H1 (cell line): ENCODE measurements around the gene FAM111A. TPM values are rescaled to one million over a fixed set of nuclear protein-coding genes. Genes with fewer than 3 reads are reported as not detected.

Experiments used
- CTCF ChIA-PET: fragments of 300-600 bp; sonication (Branson Sonifier 250); formaldehyde crosslinking; loops from one replicate; lab custom pipeline; 2021; ENCODE audit not compliant: partially characterized antibody; lab: Charles Lee
- POLR2A ChIA-PET: fragments of 300-600 bp; sonication (Branson Sonifier 250); formaldehyde crosslinking; loops from one replicate; lab custom pipeline; 2021; ENCODE audit warnings: inconsistent platforms; ENCODE audit not compliant: partially characterized antibody; lab: Charles Lee
- DNase-seq, 2 experiments: peaks; one replicate each; pipeline versions ENCODE4 v3.0.0 to v3.0.0-alpha.2; 2010 to 2022; ENCODE audit warnings: low spot score in 2 of 2, low read depth in 1 of 2, mixed read lengths in 1 of 2
- FAIRE-seq: peaks from 2 replicates; lab custom pipeline; 2011; peaks lifted over from hg19 to GRCh38; lab: Jason Lieb, UNC
- H2AFZ ChIP-seq: 2 replicates; pipeline ENCODE4 v1.8.1; 2012; ENCODE audit warnings: low read length, inconsistent platforms
- H2AK5ac ChIP-seq: 2 replicates; pipeline ENCODE4 v1.6.1; 2013; ENCODE audit warnings: low read depth, low read length
- H2BK120ac ChIP-seq: replicated peaks from 2 replicates; pipeline ENCODE3; 2013; ENCODE audit warnings: low read depth, low read length, inconsistent platforms
- H2BK12ac ChIP-seq: 2 replicates; pipeline ENCODE4 v1.6.1; 2013; ENCODE audit warnings: low read depth, low read length
- H2BK15ac ChIP-seq: 2 replicates; pipeline ENCODE4 v1.6.1; 2013; ENCODE audit warnings: low read length
- H2BK20ac ChIP-seq: 2 replicates; pipeline ENCODE4 v1.6.1; 2013; ENCODE audit warnings: low read length
- H2BK5ac ChIP-seq: 2 replicates; pipeline ENCODE4 v1.6.1; 2013; ENCODE audit warnings: low read depth, low read length
- H3K14ac ChIP-seq: 2 replicates; pipeline ENCODE4 v1.6.1; 2013; ENCODE audit warnings: inconsistent platforms; ENCODE audit not compliant: insufficient read length
- H3K18ac ChIP-seq: 2 replicates; pipeline ENCODE4 v1.6.1; 2013; ENCODE audit warnings: low read length; ENCODE audit errors: extremely low read depth
- H3K23ac ChIP-seq: 2 replicates; pipeline ENCODE4 v1.6.1; 2013; ENCODE audit warnings: inconsistent platforms; ENCODE audit not compliant: insufficient read length
- H3K23me2 ChIP-seq: 2 replicates; pipeline ENCODE4 v1.6.1; 2013; ENCODE audit warnings: low read depth, low read length
- H3K27ac ChIP-seq: 2 replicates; pipeline ENCODE4 v1.6.1; 2011; ENCODE audit warnings: low read depth, low read length, inconsistent platforms
- H3K27me3 ChIP-seq, 4 experiments: replicated peaks in 1 of 4; 1 replicate in 1 of 4; 2 replicates in 3 of 4; pipeline versions ENCODE4 v1.6.1 to v1.8.1; 2011 to 2013; ENCODE audit warnings: low read length in 3 of 4, mild to moderate bottlenecking in 3 of 4, inconsistent platforms in 2 of 4, mixed read lengths in 2 of 4, moderate library complexity in 1 of 4; ENCODE audit not compliant: control insufficient read depth in 3 of 4, insufficient read depth in 3 of 4; ENCODE audit errors: extremely low read depth in 1 of 4
- H3K36me3 ChIP-seq, 4 experiments: 2 replicates each; pipeline versions ENCODE4 v1.6.1 to v1.8.1; 2011 to 2013; ENCODE audit warnings: mild to moderate bottlenecking in 4 of 4, low read length in 3 of 4, moderate library complexity in 2 of 4, control low read depth in 1 of 4, inconsistent platforms in 1 of 4; ENCODE audit not compliant: insufficient read depth in 4 of 4, control insufficient read depth in 2 of 4
- H3K4ac ChIP-seq: replicated peaks from 2 replicates; pipeline ENCODE3; 2013; ENCODE audit warnings: low read length, low read depth, mixed read lengths, inconsistent platforms; ENCODE audit not compliant: insufficient read length
- H3K4me1 ChIP-seq, 4 experiments: replicated peaks in 1 of 4; 1 replicate in 1 of 4; 2 replicates in 3 of 4; pipeline versions ENCODE4 v1.6.1 to v1.8.1; 2011 to 2013; ENCODE audit warnings: low read length in 3 of 4, inconsistent platforms in 2 of 4, mixed read lengths in 1 of 4; ENCODE audit not compliant: insufficient read depth in 4 of 4, control insufficient read depth in 3 of 4
- H3K4me2 ChIP-seq, 2 experiments: 2 replicates each; pipeline versions ENCODE4 v1.6.1 to v1.8.1; 2011 to 2013; ENCODE audit warnings: low read depth in 2 of 2, low read length in 2 of 2, control low read depth in 1 of 2, inconsistent platforms in 1 of 2, mild to moderate bottlenecking in 1 of 2; ENCODE audit not compliant: insufficient read depth in 1 of 2
- H3K4me3 ChIP-seq, 4 experiments: fragments of 200-600, 300-600 bp in 1 of 4; sonication (generic), shearing (Covaris generic), sonication (Bioruptor Twin) in 1 of 4; 2 replicates each; pipeline versions ENCODE4 v1.5.1 to v1.8.1; 2011 to 2016; ENCODE audit warnings: low read length in 4 of 4, low read depth in 3 of 4, control low read depth in 2 of 4, inconsistent platforms in 2 of 4, mild to moderate bottlenecking in 2 of 4, mixed read lengths in 1 of 4, moderate library complexity in 1 of 4; ENCODE audit not compliant: insufficient read depth in 2 of 4; ENCODE audit errors: extremely low read depth in 1 of 4
- H3K56ac ChIP-seq: replicated peaks from 2 replicates; pipeline ENCODE3; 2013; ENCODE audit warnings: low read depth, mild to moderate bottlenecking, mixed read lengths, low read length, inconsistent platforms; ENCODE audit not compliant: insufficient read length
- H3K79me1 ChIP-seq: 2 replicates; pipeline ENCODE4 v1.6.1; 2013; ENCODE audit warnings: low read depth, low read length, control low read depth
- H3K79me2 ChIP-seq, 2 experiments: 2 replicates each; pipeline versions ENCODE4 v1.6.1 to v1.8.1; 2012 to 2013; ENCODE audit warnings: low read length in 2 of 2, mild to moderate bottlenecking in 2 of 2, inconsistent platforms in 1 of 2; ENCODE audit not compliant: insufficient read depth in 2 of 2, control insufficient read depth in 1 of 2
- H3K9ac ChIP-seq, 4 experiments: replicated peaks in 1 of 4; 1 replicate in 1 of 4; 2 replicates in 3 of 4; pipeline versions ENCODE4 v1.6.1 to v1.8.1; 2011 to 2013; ENCODE audit warnings: low read depth in 3 of 4, low read length in 3 of 4, control low read depth in 2 of 4, mild to moderate bottlenecking in 2 of 4, moderate library complexity in 2 of 4, inconsistent platforms in 1 of 4; ENCODE audit errors: extremely low read depth in 1 of 4
- H3K9me3 ChIP-seq, 2 experiments: 2 replicates each; pipeline versions ENCODE4 v1.6.1 to v1.8.1; 2012 to 2013; ENCODE audit warnings: mild to moderate bottlenecking in 2 of 2, moderate library complexity in 2 of 2, control low read depth in 1 of 2, inconsistent platforms in 1 of 2, low read depth in 1 of 2, low read length in 1 of 2, mixed read lengths in 1 of 2; ENCODE audit not compliant: insufficient read depth in 2 of 2
- H4K20me1 ChIP-seq, 2 experiments: replicated peaks in 1 of 2; 2 replicates each; pipeline versions ENCODE3 to v1.8.1; 2011 to 2013; ENCODE audit warnings: inconsistent platforms in 2 of 2, low read length in 2 of 2, mild to moderate bottlenecking in 1 of 2; ENCODE audit not compliant: insufficient read depth in 2 of 2, control insufficient read depth in 1 of 2
- H4K5ac ChIP-seq: 2 replicates; pipeline ENCODE4 v1.6.1; 2013; ENCODE audit warnings: low read length, low read depth, mixed read lengths, inconsistent platforms; ENCODE audit not compliant: insufficient read length
- H4K8ac ChIP-seq: 2 replicates; pipeline ENCODE4 v1.8.0; 2013; ENCODE audit warnings: mild to moderate bottlenecking, moderate library complexity, low read length, inconsistent platforms; ENCODE audit not compliant: insufficient read depth; ENCODE audit errors: extremely low read depth
- H4K91ac ChIP-seq: replicated peaks from 2 replicates; pipeline ENCODE3; 2013; ENCODE audit warnings: low read length, mixed read lengths, inconsistent platforms; ENCODE audit not compliant: insufficient read length
- CHD2 ChIP-seq: IDR thresholded peaks from 2 replicates; pipeline ENCODE4 v1.6.1; 2012; ENCODE audit warnings: low read length, improper control_type of control experiment
- CTBP2 ChIP-seq: IDR thresholded peaks from 2 replicates; pipeline ENCODE4 v1.7.0; 2011; ENCODE audit warnings: borderline replicate concordance, mild to moderate bottlenecking, moderate library complexity, mixed read lengths, low read length; ENCODE audit not compliant: insufficient read depth, insufficient read length
- GABPA ChIP-seq: IDR thresholded peaks from 2 replicates; pipeline ENCODE4 v1.6.1; 2011; ENCODE audit warnings: mild to moderate bottlenecking, low read length, moderate library complexity, borderline replicate concordance; ENCODE audit not compliant: insufficient read depth
- HDAC2 ChIP-seq, 2 experiments: fragments of 300-600 bp in 1 of 2; sonication (generic) in 1 of 2; IDR thresholded peaks; 2 replicates each; pipeline ENCODE4 v1.6.1; 2011 to 2012; ENCODE audit warnings: low read depth in 2 of 2, low read length in 2 of 2, mild to moderate bottlenecking in 2 of 2, moderate library complexity in 2 of 2, borderline replicate concordance in 1 of 2, inconsistent platforms in 1 of 2
- WGBS, 2 experiments: shearing (Covaris generic) in 1 of 2; methylation state at CpG; one replicate each; pipeline versions ENCODE4 v1.1.6 to v1.1.7; 2013 to 2015; ENCODE audit warnings: low lambda C conversion rate in 2 of 2, mixed read lengths in 2 of 2, inconsistent platforms in 1 of 2, low coverage in 1 of 2, missing lambda C conversion rate in 1 of 2; ENCODE audit not compliant: insufficient replicate concordance in 2 of 2, insufficient coverage in 1 of 2, insufficient read length in 1 of 2; ENCODE audit errors: extremely low coverage in 1 of 2, missing lambda C conversion rate in 1 of 2; 5-methylcytosine and 5-hydroxymethylcytosine counted together
- polyA plus RNA-seq, 7 experiments: library from polyadenylated mRNA; depleted of rRNA in 3 of 7; stranded (reverse) in 5 of 7; unstranded in 2 of 7; fragments of >200 nt in 5 of 7; fragments of 200-250 nt in 2 of 7; gene quantifications; 1 replicate in 5 of 7; 2 replicates in 1 of 7; 4 replicates in 1 of 7; pipeline versions ENCODE4 v1.2.1 to v1.2.3, GENCODE V29; 2011 to 2013; ENCODE audit warnings: missing spikeins in 2 of 7, mixed read lengths in 2 of 7
- total RNA-seq: library from RNA; stranded (reverse); fragmentation: NEBNext Ultra II Directional; extraction: Animal tissue kit (Norgen Biotek cat#: 25700); gene quantifications from 2 replicates; pipeline ENCODE4 v1.2.1, GENCODE V29; 2021

FAM111A gene
- total and polyA plus RNA-seq, 2 of the 8 experiments (the other 6 are each of a cell fraction or from before 2014, with no cell fraction given), result 10.2 to 29.9 TPM

- H3K9me3 ChIP-seq, result peaks cover 0 to 2% of the 10 kb centered on the region in 2 experiments; a peak in 1 of 4 replicates
- no peak overlapping the region for H2BK20ac ChIP-seq
- no peak overlapping the region for H2AK5ac ChIP-seq
- H4K8ac ChIP-seq, result no peak overlapping the region
- no peaks in the 10 kb centered on the region for H3K79me1 ChIP-seq
- H4K91ac ChIP-seq, result no peak overlapping the region
- H2BK15ac ChIP-seq, result no peak overlapping the region
- no peak overlapping the region for H4K5ac ChIP-seq
- H3K36me3 ChIP-seq, result peaks cover 4 to 53% (median 40%) of the 10 kb centered on the region in 4 experiments; a peak in 7 of 8 replicates
- no peak overlapping the region for H3K9ac ChIP-seq
- H2BK120ac ChIP-seq, result no peak overlapping the region
- no peak overlapping the region for H3K23ac ChIP-seq
- CTCF ChIA-PET, result interaction anchor here (1.8 to 5.1 kb wide), 4 partner anchors 8 to 33 kb away, joined by 9 to 19 read pairs (median 12); partner anchors contain the start of gene DTX4
- no peaks in the 10 kb centered on the region for H3K23me2 ChIP-seq
- no peak overlapping the region for H3K4me3 ChIP-seq
- no peak overlapping the region for H2BK12ac ChIP-seq
- H2BK5ac ChIP-seq, result no peak overlapping the region
- FAIRE-seq (no peak), DNase-seq (no peak)
- no peak overlapping the region for H2AFZ ChIP-seq
- H3K79me2 ChIP-seq, result 0 out of 4 replicates have a peak, but pooled peaks cover 0 to 8% of the 10 kb centered on the region in 2 experiments
- no peaks in the 10 kb centered on the region for H3K4me1 ChIP-seq
- H3K27me3 ChIP-seq, result no peaks in the 10 kb centered on the region
- H3K18ac ChIP-seq, result no peak overlapping the region
- H3K14ac ChIP-seq, result no peak overlapping the region
- WGBS, 2 experiments, result 84% methylated on average over 4 of the region's 4 CpGs; no CpG with 5 or more reads in 1 of the 2 experiments
- no peak overlapping the region for H3K4me2 ChIP-seq
- no peak overlapping the region for H3K4ac ChIP-seq
- POLR2A ChIA-PET, result no interaction called here
- no peak overlapping the region for H3K56ac ChIP-seq
- peaks cover 2% of the 10 kb centered on the region in 2 experiments for H4K20me1 ChIP-seq
- H3K27ac ChIP-seq, result no peak overlapping the region
- TF ChIP-seq GABPA (no peak), CTBP2 (no peak), CHD2 (no peak), HDAC2 (IDR thresholded peaks at IDR 0.05; ENCODE audit: borderline replicate concordance in 1 of 2, low read depth in 2 of 2, low read length in 2 of 2) (no peak)
Measured at GRCh38 chr11:59191095-59191494, 48.4 kb downstream of the FAM111A start.
